K562 (cell line): Measurements from ENCODE around the gene SAMD4A. TPM values are rescaled to one million over a fixed set of nuclear protein-coding genes. Genes with fewer than 3 reads are reported as not detected.

Experiments
- ATAC-seq: fragments of 200-7000 bp; cut with Tn5 transposase; 3 replicates; pipeline ENCODE4 v1.9.1; 2020; ENCODE audit warnings: moderate library complexity
- BruUV-seq: library from RNA; stranded (reverse); fragments of 400-500 nt; replicated peaks from 2 replicates; lab custom pipeline; 2021; lab: Mats Ljungman, UMichigan
- CTCF ChIA-PET: fragments of 300-600 bp; formaldehyde crosslinking; extraction: SDS; loops from one replicate; lab custom pipeline; 2021; ENCODE audit warnings: low intra/inter-chr PET ratio; lab: Yijun Ruan, JAX
- POLR2A ChIA-PET: fragments of 300-600, 350-650 bp; sonication (Branson Sonifier 250); formaldehyde crosslinking; extraction: SDS; loops from one replicate; lab custom pipeline; 2021; ENCODE audit warnings: antibody characterized with exemption, inconsistent platforms; lab: Yijun Ruan, JAX
- DNase-seq, 4 experiments: peaks; one replicate each; pipeline versions ENCODE4 v3.0.0 to v3.0.0-alpha.2; 2011 to 2018; ENCODE audit warnings: low spot score in 3 of 4, mixed read lengths in 3 of 4; ENCODE audit errors: extremely low read depth in 1 of 4
- FAIRE-seq: peaks from 2 replicates; lab custom pipeline; 2011; peaks lifted over from hg19 to GRCh38; lab: Jason Lieb, UNC
- H2AFZ ChIP-seq: 2 replicates; pipeline ENCODE4 v1.6.0; 2011; ENCODE audit warnings: low read depth, low read length, control low read depth, inconsistent platforms
- H3K27ac ChIP-seq: fragments of 200-600 bp; 3 replicates; pipeline ENCODE4 v1.8.0; 2011; ENCODE audit warnings: low read depth, mild to moderate bottlenecking, control low read depth, inconsistent platforms, low read length, moderate library complexity, mixed read lengths; ENCODE audit errors: extremely low read depth
- H3K27me3 ChIP-seq, 2 experiments: fragments of 300-600 bp in 1 of 2; 2 replicates in 1 of 2; 3 replicates in 1 of 2; pipeline versions ENCODE4 v1.6.0 to v1.8.0; 2011; ENCODE audit warnings: inconsistent platforms in 2 of 2, low read length in 2 of 2, mild to moderate bottlenecking in 1 of 2, mixed read lengths in 1 of 2, moderate library complexity in 1 of 2; ENCODE audit not compliant: control insufficient read depth in 2 of 2, insufficient read depth in 2 of 2
- H3K36me3 ChIP-seq: fragments of 300-600 bp; 3 replicates; pipeline ENCODE4 v1.8.0; 2011; ENCODE audit warnings: mild to moderate bottlenecking, low read length, inconsistent platforms; ENCODE audit not compliant: control insufficient read depth, insufficient read depth
- H3K4me1 ChIP-seq, 2 experiments: fragments of 200-600 bp in 1 of 2; replicated peaks in 1 of 2; 2 replicates in 1 of 2; 3 replicates in 1 of 2; pipeline versions ENCODE4 v1.5.1 to v1.8.0; 2011; ENCODE audit warnings: inconsistent platforms in 2 of 2, low read length in 2 of 2, mild to moderate bottlenecking in 1 of 2, mixed read lengths in 1 of 2, moderate library complexity in 1 of 2; ENCODE audit not compliant: control insufficient read depth in 2 of 2, insufficient read depth in 2 of 2
- H3K4me2 ChIP-seq: 2 replicates; pipeline ENCODE4 v1.6.1; 2011; ENCODE audit warnings: low read length, control low read depth, inconsistent platforms, mixed read lengths; ENCODE audit not compliant: insufficient read depth
- H3K4me3 ChIP-seq: fragments of 200-600 bp; sonication (generic), shearing (Covaris generic); 2 replicates; pipeline ENCODE4 v1.5.1; 2016; ENCODE audit warnings: control low read depth, inconsistent platforms
- H3K79me2 ChIP-seq: fragments of 200-600 bp; 3 replicates; pipeline ENCODE4 v1.8.0; 2011; ENCODE audit warnings: low read length, inconsistent platforms; ENCODE audit not compliant: control insufficient read depth, insufficient read depth
- H3K9ac ChIP-seq, 2 experiments: 2 replicates each; pipeline versions ENCODE4 v1.6.0 to v1.6.1; 2011; ENCODE audit warnings: low read depth in 2 of 2, low read length in 2 of 2, control low read depth in 1 of 2, inconsistent platforms in 1 of 2, mild to moderate bottlenecking in 1 of 2, mixed read lengths in 1 of 2; ENCODE audit not compliant: insufficient read depth in 1 of 2
- H3K9me1 ChIP-seq: one replicate; pipeline ENCODE4 v1.6.0; 2011; ENCODE audit warnings: inconsistent platforms, mild to moderate bottlenecking, low read length, moderate library complexity; ENCODE audit not compliant: control insufficient read depth, insufficient read depth
- H3K9me3 ChIP-seq: replicated peaks from 2 replicates; pipeline ENCODE4 v1.5.1; 2011; ENCODE audit warnings: low read depth, low read length, inconsistent platforms; ENCODE audit not compliant: control insufficient read depth, insufficient read depth
- H4K20me1 ChIP-seq: replicated peaks from 2 replicates; pipeline ENCODE4 v1.6.1; 2011; ENCODE audit warnings: low read length, inconsistent platforms, mixed read lengths; ENCODE audit not compliant: control insufficient read depth, insufficient read depth
- CEBPB ChIP-seq: fragments of 450-650 bp; IDR thresholded peaks from 2 replicates; pipeline ENCODE4 v1.6.1; 2016; ENCODE audit warnings: missing genetic modification characterization, missing compliant biosample characterization
- EWSR1 ChIP-seq: fragments of 450-650 bp; IDR thresholded peaks from 2 replicates; pipeline ENCODE4 v1.6.1; 2018; ENCODE audit warnings: borderline replicate concordance, mild to moderate bottlenecking, low read depth, moderate library complexity; ENCODE audit not compliant: partially characterized antibody
- KAT2B ChIP-seq: IDR thresholded peaks from one replicate; pipeline ENCODE4 v1.6.1; 2012; ENCODE audit warnings: low read depth, mild to moderate bottlenecking, control low read depth, inconsistent platforms, low read length, moderate library complexity
- NCOA2 ChIP-seq, 2 experiments: fragments of 450-650 bp; IDR thresholded peaks; 2 replicates each; pipeline ENCODE4 v1.6.1; 2018; ENCODE audit warnings: mild to moderate bottlenecking in 2 of 2, moderate library complexity in 1 of 2; ENCODE audit not compliant: partially characterized antibody in 2 of 2
- SAFB2 ChIP-seq: fragments of 200-400 bp; formaldehyde crosslinking; IDR thresholded peaks from 2 replicates; pipeline ENCODE4 v1.6.1; 2018; ENCODE audit warnings: borderline replicate concordance, low read length, low read depth, moderate library complexity; ENCODE audit not compliant: severe bottlenecking
- TEAD1 ChIP-seq, 2 experiments: fragments of 450-650 bp in 1 of 2; sonication (generic) in 1 of 2; formaldehyde crosslinking; IDR thresholded peaks; 2 replicates each; pipeline versions ENCODE4 v1.4.0 to v1.8.0; 2020 to 2022; ENCODE audit warnings: mild to moderate bottlenecking in 2 of 2, missing genetic modification reagents in 1 of 2
- ZNF586 ChIP-seq: fragments of 450-650 bp; formaldehyde crosslinking; conservative IDR thresholded peaks from 2 replicates; pipeline ENCODE4 v1.4.0; 2020; ENCODE audit warnings: mild to moderate bottlenecking, moderate library complexity
- WGBS: fragments of 100-300 bp; shearing (Covaris generic); methylation state at CpG from one replicate; pipeline ENCODE4 v1.1.6; 2016; ENCODE audit warnings: low coverage, mixed read lengths; ENCODE audit not compliant: insufficient coverage; ENCODE audit errors: missing lambda C conversion rate; 5-methylcytosine and 5-hydroxymethylcytosine counted together
- in situ Hi-C: fragments of 300-500 bp; cut with MboI; formaldehyde crosslinking; loops from 4 replicates; pipeline ENCODE4 v1.15.0; 2018; ENCODE audit warnings: inconsistent platforms, mixed read lengths
- intact Hi-C: fragments of 100-400 bp; cut with micrococcal nuclease; formaldehyde crosslinking; loops from 2 replicates; pipeline ENCODE4 v1.14.2; 2022
- polyA plus RNA-seq, 8 experiments: library from polyadenylated mRNA; depleted of rRNA in 4 of 8; stranded (reverse) in 5 of 8; unstranded in 3 of 8; fragments of >200 nt; fragmentation: Nextera tagmentation in 2 of 8; fragmentation: Illumina TruSeq in 1 of 8; extraction: Ambion mirVana in 2 of 8; extraction: Trizol in 1 of 8; gene quantifications; 2 replicates each; pipeline versions ENCODE4 v1.2.1 to v1.2.3, GENCODE V29; 2011 to 2014; ENCODE audit warnings: inconsistent platforms in 1 of 8, missing spikeins in 1 of 8
- total RNA-seq, 7 experiments: library from RNA; depleted of rRNA in 6 of 7; stranded (reverse); fragments of >200 nt in 6 of 7; fragmentation: Illumina TruSeq in 2 of 7; extraction: Trizol in 2 of 7; gene quantifications; 2 replicates each; pipeline versions ENCODE4 v1.2.1 to v1.2.3, GENCODE V29; 2011 to 2021; ENCODE audit warnings: low replicate concordance in 1 of 7
- TF ChIP-seq, protein P1 (sequence below), 3 experiments: fragments of 200-800 bp in 1 of 3; sonication (Bioruptor generic) in 1 of 3; sonication (generic) in 1 of 3; formaldehyde crosslinking in 1 of 3; IDR thresholded peaks; 2 replicates each; pipeline versions ENCODE4 v1.6.1 to v1.8.0; 2016 to 2022; ENCODE audit warnings: mild to moderate bottlenecking in 2 of 3, missing compliant biosample characterization in 2 of 3, missing genetic modification characterization in 2 of 3, missing genetic modification reagents in 1 of 3
- TF ChIP-seq, protein P2 (sequence below): fragments of 450-650 bp; IDR thresholded peaks from 2 replicates; pipeline ENCODE4 v1.6.1; 2016; ENCODE audit warnings: mild to moderate bottlenecking
- TF ChIP-seq, protein P3 (sequence below): fragments of 450-650 bp; IDR thresholded peaks from 2 replicates; pipeline ENCODE4 v1.7.1; 2018; ENCODE audit warnings: mild to moderate bottlenecking, low read depth; ENCODE audit not compliant: partially characterized antibody
- TF ChIP-seq, protein P4 (sequence below): fragments of 450-650 bp; IDR thresholded peaks from 2 replicates; pipeline ENCODE4 v1.7.0; 2016; ENCODE audit warnings: borderline replicate concordance

Gene SAMD4A
- total and polyA plus RNA-seq, 9 of the 15 experiments (the other 6 are each of a cell fraction or from before 2014, with no cell fraction given) = 0.66 to 6.8 (median 3.3) TPM

DNA sequence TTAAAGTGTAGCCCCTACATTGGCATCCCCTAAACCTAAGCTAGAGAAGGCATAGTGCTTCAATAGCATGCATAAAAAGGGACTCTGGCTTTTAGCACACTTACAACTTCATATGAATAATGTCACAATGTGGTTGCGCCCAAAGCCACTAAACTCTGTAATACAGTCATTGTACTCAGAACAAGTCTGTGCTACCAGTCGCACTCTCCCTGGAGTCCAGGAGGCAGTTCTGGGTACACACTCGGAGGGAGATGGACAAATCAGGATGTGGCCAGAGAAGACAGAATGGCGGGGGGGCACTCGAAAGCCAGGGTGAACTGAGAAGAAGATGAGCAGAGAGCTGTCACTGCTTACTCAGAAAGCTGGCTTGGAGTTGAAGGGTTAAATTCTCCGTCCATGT, 10.6 kb downstream of the SAMD4A start:
- Histone ChIP-seq H3K4me1 (peaks cover 0 to 3% of the 10 kb centered on the region in 2 experiments; a peak in 2 of 5 replicates), H3K79me2 (peaks cover 4% of the 10 kb centered on the region; the same call in 2 of the 3 replicates)
- no peak for FAIRE-seq
- TF ChIP-seq ZNF586 = no peak
- TF ChIP-seq KAT2B = no peak
- TF ChIP-seq, protein P1, sequence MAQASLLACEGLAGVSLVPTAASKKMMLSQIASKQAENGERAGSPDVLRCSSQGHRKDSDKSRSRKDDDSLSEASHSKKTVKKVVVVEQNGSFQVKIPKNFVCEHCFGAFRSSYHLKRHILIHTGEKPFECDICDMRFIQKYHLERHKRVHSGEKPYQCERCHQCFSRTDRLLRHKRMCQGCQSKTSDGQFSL (CRISPR knock-in tag; IDR thresholded peaks at IDR 0.05) = no peak
- TF ChIP-seq, protein P1 (tag; IDR thresholded peaks at IDR 0.05) = no peak
- TF ChIP-seq, protein P2, sequence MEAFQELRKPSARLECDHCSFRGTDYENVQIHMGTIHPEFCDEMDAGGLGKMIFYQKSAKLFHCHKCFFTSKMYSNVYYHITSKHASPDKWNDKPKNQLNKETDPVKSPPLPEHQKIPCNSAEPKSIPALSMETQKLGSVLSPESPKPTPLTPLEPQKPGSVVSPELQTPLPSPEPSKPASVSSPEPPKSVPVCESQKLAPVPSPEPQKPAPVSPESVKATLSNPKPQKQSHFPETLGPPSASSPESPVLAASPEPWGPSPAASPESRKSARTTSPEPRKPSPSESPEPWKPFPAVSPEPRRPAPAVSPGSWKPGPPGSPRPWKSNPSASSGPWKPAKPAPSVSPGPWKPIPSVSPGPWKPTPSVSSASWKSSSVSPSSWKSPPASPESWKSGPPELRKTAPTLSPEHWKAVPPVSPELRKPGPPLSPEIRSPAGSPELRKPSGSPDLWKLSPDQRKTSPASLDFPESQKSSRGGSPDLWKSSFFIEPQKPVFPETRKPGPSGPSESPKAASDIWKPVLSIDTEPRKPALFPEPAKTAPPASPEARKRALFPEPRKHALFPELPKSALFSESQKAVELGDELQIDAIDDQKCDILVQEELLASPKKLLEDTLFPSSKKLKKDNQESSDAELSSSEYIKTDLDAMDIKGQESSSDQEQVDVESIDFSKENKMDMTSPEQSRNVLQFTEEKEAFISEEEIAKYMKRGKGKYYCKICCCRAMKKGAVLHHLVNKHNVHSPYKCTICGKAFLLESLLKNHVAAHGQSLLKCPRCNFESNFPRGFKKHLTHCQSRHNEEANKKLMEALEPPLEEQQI = no peak
- TF ChIP-seq CEBPB (tag) = no peak
- no peak for TF ChIP-seq NCOA2 (IDR thresholded peaks at IDR 0.05; ENCODE audit: partially characterized antibody in 2 of 2)
- no peak for TF ChIP-seq SAFB2
- TF ChIP-seq, protein P3, sequence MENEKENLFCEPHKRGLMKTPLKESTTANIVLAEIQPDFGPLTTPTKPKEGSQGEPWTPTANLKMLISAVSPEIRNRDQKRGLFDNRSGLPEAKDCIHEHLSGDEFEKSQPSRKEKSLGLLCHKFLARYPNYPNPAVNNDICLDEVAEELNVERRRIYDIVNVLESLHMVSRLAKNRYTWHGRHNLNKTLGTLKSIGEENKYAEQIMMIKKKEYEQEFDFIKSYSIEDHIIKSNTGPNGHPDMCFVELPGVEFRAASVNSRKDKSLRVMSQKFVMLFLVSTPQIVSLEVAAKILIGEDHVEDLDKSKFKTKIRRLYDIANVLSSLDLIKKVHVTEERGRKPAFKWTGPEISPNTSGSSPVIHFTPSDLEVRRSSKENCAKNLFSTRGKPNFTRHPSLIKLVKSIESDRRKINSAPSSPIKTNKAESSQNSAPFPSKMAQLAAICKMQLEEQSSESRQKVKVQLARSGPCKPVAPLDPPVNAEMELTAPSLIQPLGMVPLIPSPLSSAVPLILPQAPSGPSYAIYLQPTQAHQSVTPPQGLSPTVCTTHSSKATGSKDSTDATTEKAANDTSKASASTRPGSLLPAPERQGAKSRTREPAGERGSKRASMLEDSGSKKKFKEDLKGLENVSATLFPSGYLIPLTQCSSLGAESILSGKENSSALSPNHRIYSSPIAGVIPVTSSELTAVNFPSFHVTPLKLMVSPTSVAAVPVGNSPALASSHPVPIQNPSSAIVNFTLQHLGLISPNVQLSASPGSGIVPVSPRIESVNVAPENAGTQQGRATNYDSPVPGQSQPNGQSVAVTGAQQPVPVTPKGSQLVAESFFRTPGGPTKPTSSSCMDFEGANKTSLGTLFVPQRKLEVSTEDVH = no peak
- no peak for TF ChIP-seq TEAD1 (CRISPR knock-in tag; IDR thresholded peaks at IDR 0.05)
- no peak for TF ChIP-seq EWSR1
- TF ChIP-seq, protein P4, sequence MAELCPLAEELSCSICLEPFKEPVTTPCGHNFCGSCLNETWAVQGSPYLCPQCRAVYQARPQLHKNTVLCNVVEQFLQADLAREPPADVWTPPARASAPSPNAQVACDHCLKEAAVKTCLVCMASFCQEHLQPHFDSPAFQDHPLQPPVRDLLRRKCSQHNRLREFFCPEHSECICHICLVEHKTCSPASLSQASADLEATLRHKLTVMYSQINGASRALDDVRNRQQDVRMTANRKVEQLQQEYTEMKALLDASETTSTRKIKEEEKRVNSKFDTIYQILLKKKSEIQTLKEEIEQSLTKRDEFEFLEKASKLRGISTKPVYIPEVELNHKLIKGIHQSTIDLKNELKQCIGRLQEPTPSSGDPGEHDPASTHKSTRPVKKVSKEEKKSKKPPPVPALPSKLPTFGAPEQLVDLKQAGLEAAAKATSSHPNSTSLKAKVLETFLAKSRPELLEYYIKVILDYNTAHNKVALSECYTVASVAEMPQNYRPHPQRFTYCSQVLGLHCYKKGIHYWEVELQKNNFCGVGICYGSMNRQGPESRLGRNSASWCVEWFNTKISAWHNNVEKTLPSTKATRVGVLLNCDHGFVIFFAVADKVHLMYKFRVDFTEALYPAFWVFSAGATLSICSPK = no peak

More for the DNA sequence above, 10.6 kb downstream of the SAMD4A start:
- DNase-seq = no peak
- Histone ChIP-seq H3K27ac (no peak overlapping the region), H3K9me1 (no peaks in the 10 kb centered on the region), H2AFZ (no peak overlapping the region), H3K9ac (no peak overlapping the region), H3K4me3 (no peak overlapping the region), H3K36me3 (peaks cover 7% of the 10 kb centered on the region; the same call in 2 of the 3 replicates), H3K27me3 (no peaks in the 10 kb centered on the region), H3K9me3 (no peaks in the 10 kb centered on the region; the same call in 1 of the 2 replicates), H3K4me2 (no peak overlapping the region), H4K20me1 (0 out of 2 replicates have a peak, but pooled peaks cover 3% of the 10 kb centered on the region)
- POLR2A ChIA-PET = interaction anchor here (1.2 kb wide), 1 partner anchor 14 kb away, joined by 3 read pairs; no protein-coding TSS in a partner anchor
- ATAC-seq = no peak
- intact Hi-C loops = no loop called here
- in situ Hi-C loops = no loop called here
- WGBS = 89% methylated on average over 6 of the region's 6 CpGs
- no TSS peak for BruUV-seq
- CTCF ChIA-PET = no interaction called here
